ENCODE data around the gene LETM1.

GRCh38 chr4:1857931-1858330 lies 2.0 kb upstream of the LETM1 start:
- TF ChIP-seq, protein P1, sequence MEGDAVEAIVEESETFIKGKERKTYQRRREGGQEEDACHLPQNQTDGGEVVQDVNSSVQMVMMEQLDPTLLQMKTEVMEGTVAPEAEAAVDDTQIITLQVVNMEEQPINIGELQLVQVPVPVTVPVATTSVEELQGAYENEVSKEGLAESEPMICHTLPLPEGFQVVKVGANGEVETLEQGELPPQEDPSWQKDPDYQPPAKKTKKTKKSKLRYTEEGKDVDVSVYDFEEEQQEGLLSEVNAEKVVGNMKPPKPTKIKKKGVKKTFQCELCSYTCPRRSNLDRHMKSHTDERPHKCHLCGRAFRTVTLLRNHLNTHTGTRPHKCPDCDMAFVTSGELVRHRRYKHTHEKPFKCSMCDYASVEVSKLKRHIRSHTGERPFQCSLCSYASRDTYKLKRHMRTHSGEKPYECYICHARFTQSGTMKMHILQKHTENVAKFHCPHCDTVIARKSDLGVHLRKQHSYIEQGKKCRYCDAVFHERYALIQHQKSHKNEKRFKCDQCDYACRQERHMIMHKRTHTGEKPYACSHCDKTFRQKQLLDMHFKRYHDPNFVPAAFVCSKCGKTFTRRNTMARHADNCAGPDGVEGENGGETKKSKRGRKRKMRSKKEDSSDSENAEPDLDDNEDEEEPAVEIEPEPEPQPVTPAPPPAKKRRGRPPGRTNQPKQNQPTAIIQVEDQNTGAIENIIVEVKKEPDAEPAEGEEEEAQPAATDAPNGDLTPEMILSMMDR (IDR thresholded peaks at IDR 0.05) = no peak
- TF ChIP-seq POLR2A (IDR thresholded peaks at IDR 0.05) = no peak
